SK-N-MC (cell line): ENCODE results near the gene SYCE3.

Source experiments
- EZH2 ChIP-seq: fragments of 200-600 bp; sonication (generic); IDR thresholded peaks from one replicate; pipeline ENCODE4 v1.6.1; 2017; ENCODE audit warnings: antibody characterized with exemption
- POLR2AphosphoS5 ChIP-seq: IDR thresholded peaks from 2 replicates; pipeline ENCODE4 v1.6.1; 2012; ENCODE audit warnings: mild to moderate bottlenecking, low read depth, low read length, borderline replicate concordance

- TF ChIP-seq EZH2 (no peak), POLR2AphosphoS5 (no peak)
Observed at GRCh38 chr22:50572965-50573364, 10.2 kb upstream of the SYCE3 start.
